Right lobe of liver (tissue), 4 donors: ENCODE results near the gene GALNS.

Experiments used
- POLR2A ChIP-seq: fragments of 450-650 bp; IDR thresholded peaks from one replicate; pipeline ENCODE4 v1.6.1; 2017; ENCODE audit warnings: antibody characterized with exemption, mild to moderate bottlenecking
- TF ChIP-seq, protein P1 (sequence below), 4 donors: fragments of 200-600 bp in 3 of 4; fragments of 450-650 bp in 1 of 4; IDR thresholded peaks; one replicate each; pipeline versions ENCODE4 v1.5.1 to v1.8.0; 2016 to 2022; ENCODE audit warnings: antibody characterized with exemption in 4 of 4, mild to moderate bottlenecking in 2 of 4
- donor health status: DM: no; HTN: no; CAD: no.
- donor health status: DM: no; HTN: no; CAD: no.
- donor health status: DM: no; HTN: yes; CAD: no.

DNA sequence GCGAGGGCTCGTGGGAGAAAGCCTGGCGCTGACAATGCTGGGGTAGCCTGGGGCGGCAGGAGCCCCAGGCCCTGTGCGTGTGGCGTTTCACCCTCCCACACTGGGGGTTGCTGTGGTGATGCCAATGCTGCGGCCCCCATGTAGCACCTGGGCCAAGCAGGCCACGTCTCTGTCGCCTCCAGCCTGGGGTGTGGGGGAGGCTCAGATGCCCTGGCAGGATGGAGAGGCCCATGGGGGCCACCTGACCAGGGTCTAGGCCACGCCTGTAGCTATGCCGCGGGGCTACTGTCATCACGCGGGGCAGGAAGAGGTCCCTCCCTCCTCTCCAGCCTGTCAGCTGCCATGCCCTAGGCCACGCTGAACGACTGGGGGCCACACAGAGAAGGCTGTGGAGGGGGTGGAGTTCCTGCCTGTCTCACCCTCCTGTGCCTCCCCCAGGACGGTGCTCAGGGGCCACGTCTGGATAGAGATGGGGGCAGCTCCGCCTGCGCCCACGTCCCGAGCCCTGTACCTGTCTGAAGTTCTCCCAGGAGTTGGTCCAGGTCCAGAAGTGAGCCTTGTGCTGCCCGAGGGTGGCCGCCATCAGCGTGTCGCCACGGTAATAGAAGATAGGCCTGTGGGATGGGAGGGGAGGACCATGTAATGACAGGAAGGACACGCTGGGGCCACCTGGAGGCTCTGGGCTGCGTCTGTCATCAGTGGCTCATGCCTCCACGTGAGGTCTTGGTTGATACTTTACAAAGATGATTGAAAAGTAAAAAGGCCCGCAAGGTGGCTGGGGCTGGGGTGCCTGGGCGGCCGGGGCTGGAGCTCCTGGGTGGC lies 32.3 kb downstream of the GALNS start:
- TF ChIP-seq, protein P1, sequence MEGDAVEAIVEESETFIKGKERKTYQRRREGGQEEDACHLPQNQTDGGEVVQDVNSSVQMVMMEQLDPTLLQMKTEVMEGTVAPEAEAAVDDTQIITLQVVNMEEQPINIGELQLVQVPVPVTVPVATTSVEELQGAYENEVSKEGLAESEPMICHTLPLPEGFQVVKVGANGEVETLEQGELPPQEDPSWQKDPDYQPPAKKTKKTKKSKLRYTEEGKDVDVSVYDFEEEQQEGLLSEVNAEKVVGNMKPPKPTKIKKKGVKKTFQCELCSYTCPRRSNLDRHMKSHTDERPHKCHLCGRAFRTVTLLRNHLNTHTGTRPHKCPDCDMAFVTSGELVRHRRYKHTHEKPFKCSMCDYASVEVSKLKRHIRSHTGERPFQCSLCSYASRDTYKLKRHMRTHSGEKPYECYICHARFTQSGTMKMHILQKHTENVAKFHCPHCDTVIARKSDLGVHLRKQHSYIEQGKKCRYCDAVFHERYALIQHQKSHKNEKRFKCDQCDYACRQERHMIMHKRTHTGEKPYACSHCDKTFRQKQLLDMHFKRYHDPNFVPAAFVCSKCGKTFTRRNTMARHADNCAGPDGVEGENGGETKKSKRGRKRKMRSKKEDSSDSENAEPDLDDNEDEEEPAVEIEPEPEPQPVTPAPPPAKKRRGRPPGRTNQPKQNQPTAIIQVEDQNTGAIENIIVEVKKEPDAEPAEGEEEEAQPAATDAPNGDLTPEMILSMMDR (IDR thresholded peaks at IDR 0.05), result no peak
- no peak for TF ChIP-seq POLR2A
